WTC11 (cell line): ENCODE data around the gene EYS. TPM values are rescaled to one million over a fixed set of nuclear protein-coding genes. Genes with fewer than 3 reads are reported as not detected.

Experiments used
- CBFB ChIP-seq: sonication (generic); formaldehyde crosslinking; IDR thresholded peaks from 2 replicates; pipeline ENCODE4 v1.8.1; 2022; ENCODE audit warnings: mild to moderate bottlenecking, low read depth, missing genetic modification reagents
- CTCF ChIP-seq: fragments of 200-600 bp; IDR thresholded peaks from 2 replicates; pipeline ENCODE4 v1.8.0; 2022; ENCODE audit warnings: antibody characterized with exemption
- E2F1 ChIP-seq: sonication (generic); formaldehyde crosslinking; IDR thresholded peaks from 2 replicates; pipeline ENCODE4 v1.8.0; 2022; ENCODE audit warnings: mild to moderate bottlenecking, missing genetic modification reagents
- EMX1 ChIP-seq: fragments of 250-450 bp; sonication (Bioruptor Pico); IDR thresholded peaks from 2 replicates; pipeline ENCODE4 v1.8.0; 2021; ENCODE audit warnings: mild to moderate bottlenecking
- ETV6 ChIP-seq: sonication (generic); formaldehyde crosslinking; IDR thresholded peaks from 2 replicates; pipeline ENCODE4 v1.8.1; 2022; ENCODE audit warnings: mild to moderate bottlenecking, missing genetic modification reagents
- FOXJ3 ChIP-seq: sonication (generic); formaldehyde crosslinking; IDR thresholded peaks from 2 replicates; pipeline ENCODE4 v1.9.0; 2021; ENCODE audit warnings: missing genetic modification reagents, mild to moderate bottlenecking, borderline replicate concordance
- FOXK1 ChIP-seq: sonication (generic); formaldehyde crosslinking; IDR thresholded peaks from 2 replicates; pipeline ENCODE4 v1.8.0; 2022; ENCODE audit warnings: mild to moderate bottlenecking, moderate library complexity, missing genetic modification reagents
- GRHL2 ChIP-seq: fragments of 250-450 bp; sonication (Bioruptor Pico); IDR thresholded peaks from 2 replicates; pipeline ENCODE4 v1.8.0; 2022; ENCODE audit warnings: mild to moderate bottlenecking, moderate library complexity; ENCODE audit not compliant: insufficient replicate concordance, severe bottlenecking
- IRF1 ChIP-seq: sonication (generic); formaldehyde crosslinking; IDR thresholded peaks from 2 replicates; pipeline ENCODE4 v1.8.0; 2023; ENCODE audit warnings: missing genetic modification reagents
- NFYB ChIP-seq: sonication (generic); formaldehyde crosslinking; conservative IDR thresholded peaks from 2 replicates; pipeline ENCODE4 v1.8.0; 2022; ENCODE audit warnings: low read depth, missing genetic modification reagents
- RELA ChIP-seq: sonication (generic); formaldehyde crosslinking; IDR thresholded peaks from 2 replicates; pipeline ENCODE4 v1.8.1; 2022; ENCODE audit warnings: missing genetic modification reagents, mild to moderate bottlenecking, borderline replicate concordance
- SOX15 ChIP-seq: fragments of 250-450 bp; sonication (Bioruptor Pico); IDR thresholded peaks from 2 replicates; pipeline ENCODE4 v1.9.0; 2021; ENCODE audit warnings: mild to moderate bottlenecking
- SP1 ChIP-seq: sonication (generic); formaldehyde crosslinking; conservative IDR thresholded peaks from 2 replicates; pipeline ENCODE4 v1.8.1; 2022; ENCODE audit warnings: missing genetic modification reagents
- ZNF232 ChIP-seq: sonication (generic); formaldehyde crosslinking; IDR thresholded peaks from 2 replicates; pipeline ENCODE4 v1.8.0; 2022; ENCODE audit warnings: mild to moderate bottlenecking, missing genetic modification reagents
- ZNF263 ChIP-seq: sonication (generic); formaldehyde crosslinking; IDR thresholded peaks from 2 replicates; pipeline ENCODE4 v1.8.1; 2022; ENCODE audit warnings: low read depth, mild to moderate bottlenecking, moderate library complexity, missing genetic modification reagents
- ZNF281 ChIP-seq: sonication (generic); formaldehyde crosslinking; IDR thresholded peaks from 2 replicates; pipeline ENCODE4 v1.8.0; 2023; ENCODE audit warnings: mild to moderate bottlenecking, missing genetic modification reagents
- ZNF423 ChIP-seq: fragments of 250-450 bp; sonication (Bioruptor Pico); IDR thresholded peaks from 2 replicates; pipeline ENCODE4 v2.1.2; 2022; ENCODE audit warnings: mild to moderate bottlenecking, moderate library complexity
- total RNA-seq: library from RNA; stranded (reverse); gene quantifications from 3 replicates; pipeline ENCODE4 v1.2.3, GENCODE V29; 2021
- TF ChIP-seq, protein P1 (sequence below): fragments of 250-450 bp; sonication (Bioruptor Pico); IDR thresholded peaks from 2 replicates; pipeline ENCODE4 v1.9.0; 2021; ENCODE audit warnings: moderate library complexity, mild to moderate bottlenecking, inconsistent platforms, borderline replicate concordance
- TF ChIP-seq, protein P2 (sequence below): sonication (generic); formaldehyde crosslinking; IDR thresholded peaks from 2 replicates; pipeline ENCODE4 v1.8.0; 2022; ENCODE audit warnings: mild to moderate bottlenecking, missing genetic modification reagents
- TF ChIP-seq, protein P3 (sequence below): fragments of 250-450 bp; sonication (Bioruptor Pico); IDR thresholded peaks from 2 replicates; pipeline ENCODE4 v1.9.0; 2021; ENCODE audit warnings: mild to moderate bottlenecking, borderline replicate concordance
- TF ChIP-seq, protein P4 (sequence below): sonication (generic); formaldehyde crosslinking; IDR thresholded peaks from 2 replicates; pipeline ENCODE4 v1.8.1; 2022; ENCODE audit warnings: mild to moderate bottlenecking, missing genetic modification reagents, moderate library complexity, borderline replicate concordance

The EYS gene
- total RNA-seq, 1 experiment from 2014 or later: not detected

GRCh38 chr6:63964366-63964765 lies 1742.7 kb downstream of the EYS start (continued):
- TF ChIP-seq, protein P1, sequence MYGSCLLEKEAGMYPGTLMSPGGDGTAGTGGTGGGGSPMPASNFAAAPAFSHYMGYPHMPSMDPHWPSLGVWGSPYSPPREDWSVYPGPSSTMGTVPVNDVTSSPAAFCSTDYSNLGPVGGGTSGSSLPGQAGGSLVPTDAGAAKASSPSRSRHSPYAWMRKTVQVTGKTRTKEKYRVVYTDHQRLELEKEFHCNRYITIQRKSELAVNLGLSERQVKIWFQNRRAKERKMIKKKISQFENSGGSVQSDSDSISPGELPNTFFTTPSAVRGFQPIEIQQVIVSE (CRISPR knock-in tag): no peak
- TF ChIP-seq RELA (CRISPR knock-in tag) (no peak), FOXJ3 (CRISPR knock-in tag) (no peak), ZNF281 (CRISPR knock-in tag) (no peak), NFYB (CRISPR knock-in tag) (no peak), ZNF263 (CRISPR knock-in tag) (no peak), SOX15 (CRISPR knock-in tag) (no peak), GRHL2 (CRISPR knock-in tag) (no peak), SP1 (CRISPR knock-in tag) (0 out of 2 replicates have a peak, but pooled peaks have one; percentile 49), FOXK1 (CRISPR knock-in tag) (0 out of 2 replicates have a peak, but pooled peaks have one; percentile 24), ZNF423 (no peak), CBFB (CRISPR knock-in tag) (no peak), CTCF (no peak), IRF1 (CRISPR knock-in tag) (no peak), EMX1 (CRISPR knock-in tag) (no peak), E2F1 (CRISPR knock-in tag) (no peak), ZNF232 (CRISPR knock-in tag) (no peak), ETV6 (CRISPR knock-in tag) (peak; percentile 57)
- TF ChIP-seq, protein P2, sequence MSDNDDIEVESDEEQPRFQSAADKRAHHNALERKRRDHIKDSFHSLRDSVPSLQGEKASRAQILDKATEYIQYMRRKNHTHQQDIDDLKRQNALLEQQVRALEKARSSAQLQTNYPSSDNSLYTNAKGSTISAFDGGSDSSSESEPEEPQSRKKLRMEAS (CRISPR knock-in tag): no peak
- TF ChIP-seq, protein P3, sequence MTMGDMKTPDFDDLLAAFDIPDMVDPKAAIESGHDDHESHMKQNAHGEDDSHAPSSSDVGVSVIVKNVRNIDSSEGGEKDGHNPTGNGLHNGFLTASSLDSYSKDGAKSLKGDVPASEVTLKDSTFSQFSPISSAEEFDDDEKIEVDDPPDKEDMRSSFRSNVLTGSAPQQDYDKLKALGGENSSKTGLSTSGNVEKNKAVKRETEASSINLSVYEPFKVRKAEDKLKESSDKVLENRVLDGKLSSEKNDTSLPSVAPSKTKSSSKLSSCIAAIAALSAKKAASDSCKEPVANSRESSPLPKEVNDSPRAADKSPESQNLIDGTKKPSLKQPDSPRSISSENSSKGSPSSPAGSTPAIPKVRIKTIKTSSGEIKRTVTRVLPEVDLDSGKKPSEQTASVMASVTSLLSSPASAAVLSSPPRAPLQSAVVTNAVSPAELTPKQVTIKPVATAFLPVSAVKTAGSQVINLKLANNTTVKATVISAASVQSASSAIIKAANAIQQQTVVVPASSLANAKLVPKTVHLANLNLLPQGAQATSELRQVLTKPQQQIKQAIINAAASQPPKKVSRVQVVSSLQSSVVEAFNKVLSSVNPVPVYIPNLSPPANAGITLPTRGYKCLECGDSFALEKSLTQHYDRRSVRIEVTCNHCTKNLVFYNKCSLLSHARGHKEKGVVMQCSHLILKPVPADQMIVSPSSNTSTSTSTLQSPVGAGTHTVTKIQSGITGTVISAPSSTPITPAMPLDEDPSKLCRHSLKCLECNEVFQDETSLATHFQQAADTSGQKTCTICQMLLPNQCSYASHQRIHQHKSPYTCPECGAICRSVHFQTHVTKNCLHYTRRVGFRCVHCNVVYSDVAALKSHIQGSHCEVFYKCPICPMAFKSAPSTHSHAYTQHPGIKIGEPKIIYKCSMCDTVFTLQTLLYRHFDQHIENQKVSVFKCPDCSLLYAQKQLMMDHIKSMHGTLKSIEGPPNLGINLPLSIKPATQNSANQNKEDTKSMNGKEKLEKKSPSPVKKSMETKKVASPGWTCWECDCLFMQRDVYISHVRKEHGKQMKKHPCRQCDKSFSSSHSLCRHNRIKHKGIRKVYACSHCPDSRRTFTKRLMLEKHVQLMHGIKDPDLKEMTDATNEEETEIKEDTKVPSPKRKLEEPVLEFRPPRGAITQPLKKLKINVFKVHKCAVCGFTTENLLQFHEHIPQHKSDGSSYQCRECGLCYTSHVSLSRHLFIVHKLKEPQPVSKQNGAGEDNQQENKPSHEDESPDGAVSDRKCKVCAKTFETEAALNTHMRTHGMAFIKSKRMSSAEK (CRISPR knock-in tag): no peak
- TF ChIP-seq, protein P4, sequence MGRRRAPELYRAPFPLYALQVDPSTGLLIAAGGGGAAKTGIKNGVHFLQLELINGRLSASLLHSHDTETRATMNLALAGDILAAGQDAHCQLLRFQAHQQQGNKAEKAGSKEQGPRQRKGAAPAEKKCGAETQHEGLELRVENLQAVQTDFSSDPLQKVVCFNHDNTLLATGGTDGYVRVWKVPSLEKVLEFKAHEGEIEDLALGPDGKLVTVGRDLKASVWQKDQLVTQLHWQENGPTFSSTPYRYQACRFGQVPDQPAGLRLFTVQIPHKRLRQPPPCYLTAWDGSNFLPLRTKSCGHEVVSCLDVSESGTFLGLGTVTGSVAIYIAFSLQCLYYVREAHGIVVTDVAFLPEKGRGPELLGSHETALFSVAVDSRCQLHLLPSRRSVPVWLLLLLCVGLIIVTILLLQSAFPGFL (CRISPR knock-in tag): no peak
